ENCODE measurements around the gene PLCG1. TPM values are rescaled to one million over a fixed set of nuclear protein-coding genes. Genes with fewer than 3 reads are reported as not detected.

Gene PLCG1
- polyA plus RNA-seq, 1 donor (not counting 4 experiments of a cell fraction or from before 2014, with no cell fraction given): 41.5 TPM

DNA sequence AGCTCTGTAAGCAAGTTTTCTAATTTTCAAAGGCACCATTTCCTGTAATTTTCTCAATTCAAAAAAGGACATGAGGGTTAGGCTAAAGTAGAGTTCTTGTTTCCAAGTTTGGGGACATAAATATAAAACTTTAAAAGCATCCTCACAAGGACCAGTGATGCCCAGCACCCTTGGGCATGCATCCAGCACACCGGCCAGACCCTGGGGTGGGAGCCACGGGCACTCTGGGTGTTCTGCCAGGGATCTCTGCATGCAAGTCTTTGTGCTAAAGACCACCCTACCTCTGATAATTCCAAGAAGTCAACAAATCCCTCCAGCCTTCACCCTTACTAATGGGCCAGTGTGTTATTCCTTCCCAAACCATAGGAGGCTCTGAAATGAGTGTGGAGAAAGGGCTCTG, 46.5 kb downstream of the PLCG1 start:
- Histone ChIP-seq H2AFZ (ENCODE audit: control insufficient read depth, low read length) (no peak overlapping the region), H3K4me3 (ENCODE audit: control insufficient read depth in 2 of 3, extremely low read depth in 1 of 3, insufficient read depth in 2 of 3, low read depth in 1 of 3, low read length in 3 of 3) (no peak overlapping the region), H3K9me1 (ENCODE audit: control insufficient read depth, extremely low read depth, insufficient read depth, low read length) (no peaks in the 10 kb centered on the region), H3K27me3 (ENCODE audit: control insufficient read depth, extremely low read depth, insufficient read depth, low read length) (no peaks in the 10 kb centered on the region), H3K9me3 (ENCODE audit: control insufficient read depth, low read depth, low read length) (no peaks in the 10 kb centered on the region), H3K36me3 (ENCODE audit: control insufficient read depth in 2 of 2, extremely low read depth in 1 of 2, insufficient read depth in 2 of 2, low read length in 2 of 2) (peaks cover 1 to 6% of the 10 kb centered on the region in 2 experiments), H4K20me1 (ENCODE audit: control insufficient read depth, extremely low read depth, insufficient read depth, low read length) (no peaks in the 10 kb centered on the region), H3K4me2 (ENCODE audit: control insufficient read depth, extremely low read depth, insufficient read depth, low read depth, low read length) (no peak overlapping the region), H3K79me2 (ENCODE audit: control insufficient read depth, insufficient read depth, low read length) (peaks cover under 1% of the 10 kb centered on the region), H3K9ac (ENCODE audit: control insufficient read depth, extremely low read depth, insufficient read depth, low read length) (no peak overlapping the region), H3K4me1 (ENCODE audit: control insufficient read depth, extremely low read depth, insufficient read depth, low read length) (peaks cover 17% of the 10 kb centered on the region), H3K27ac (ENCODE audit: control insufficient read depth, insufficient read depth, low read length) (no peak overlapping the region)
- dilution Hi-C loops (cut with MboI; ENCODE audit: extremely low pct_ligation_motif_present, low sequenced_read_pairs): no loop called here
- DNase-seq (ENCODE audit: low read depth, low spot score) (no peak), FAIRE-seq (no peak)
- TF ChIP-seq EZH2 (IDR thresholded peaks at IDR 0.05; ENCODE audit: low read length): no peak
- no peak for TF ChIP-seq CTCF (optimal IDR thresholded peaks at IDR 0.05 in 1 of 3, IDR thresholded peaks at IDR 0.05 in 1 of 3, conservative IDR thresholded peaks at IDR 0.05 in 1 of 3; ENCODE audit: extremely low read depth in 1 of 3, insufficient read depth in 2 of 3, low read length in 3 of 3)

- TF ChIP-seq CTCF (optimal IDR thresholded peaks at IDR 0.05 in 1 of 3, IDR thresholded peaks at IDR 0.05 in 1 of 3, conservative IDR thresholded peaks at IDR 0.05 in 1 of 3; ENCODE audit: extremely low read depth in 1 of 3, insufficient read depth in 2 of 3, low read length in 3 of 3) (no peak), EZH2 (IDR thresholded peaks at IDR 0.05; ENCODE audit: low read length) (no peak)
- peaks cover 17% of the 10 kb centered on the region for H3K4me1 ChIP-seq (ENCODE audit: control insufficient read depth, extremely low read depth, insufficient read depth, low read length)
- no peak overlapping the region for H2AFZ ChIP-seq (ENCODE audit: control insufficient read depth, low read length)
- no peaks in the 10 kb centered on the region for H3K79me2 ChIP-seq (ENCODE audit: control insufficient read depth, insufficient read depth, low read length)
- H3K27ac ChIP-seq (ENCODE audit: control insufficient read depth, insufficient read depth, low read length): no peak overlapping the region
- no peaks in the 10 kb centered on the region for H4K20me1 ChIP-seq (ENCODE audit: control insufficient read depth, extremely low read depth, insufficient read depth, low read length)
- H3K9ac ChIP-seq (ENCODE audit: control insufficient read depth, extremely low read depth, insufficient read depth, low read length): no peak overlapping the region
- H3K4me3 ChIP-seq (ENCODE audit: control insufficient read depth in 2 of 3, extremely low read depth in 1 of 3, insufficient read depth in 2 of 3, low read depth in 1 of 3, low read length in 3 of 3): no peak overlapping the region
- H3K9me1 ChIP-seq (ENCODE audit: control insufficient read depth, extremely low read depth, insufficient read depth, low read length): no peaks in the 10 kb centered on the region
- no peaks in the 10 kb centered on the region for H3K9me3 ChIP-seq (ENCODE audit: control insufficient read depth, low read depth, low read length)
- dilution Hi-C loops (cut with MboI; ENCODE audit: extremely low pct_ligation_motif_present, low sequenced_read_pairs): no loop called here
- H3K4me2 ChIP-seq (ENCODE audit: control insufficient read depth, extremely low read depth, insufficient read depth, low read depth, low read length): no peak overlapping the region
- no peak for FAIRE-seq
- DNase-seq (ENCODE audit: low read depth, low spot score): no peak
- H3K27me3 ChIP-seq (ENCODE audit: control insufficient read depth, extremely low read depth, insufficient read depth, low read length): no peaks in the 10 kb centered on the region
- peaks cover 1 to 6% of the 10 kb centered on the region in 2 experiments for H3K36me3 ChIP-seq (ENCODE audit: control insufficient read depth in 2 of 2, extremely low read depth in 1 of 2, insufficient read depth in 2 of 2, low read length in 2 of 2)
Measured at GRCh38 chr20:41185013-41185757, 47.8 kb downstream of the PLCG1 start.
